ENCODE results near the gene KRT9.
"Not testable (repeated sequence)": the region's sequence is repeated elsewhere in the genome, so short reads cannot be mapped to it uniquely, and the experiment has no call there.

The KRT9 gene

DNA sequence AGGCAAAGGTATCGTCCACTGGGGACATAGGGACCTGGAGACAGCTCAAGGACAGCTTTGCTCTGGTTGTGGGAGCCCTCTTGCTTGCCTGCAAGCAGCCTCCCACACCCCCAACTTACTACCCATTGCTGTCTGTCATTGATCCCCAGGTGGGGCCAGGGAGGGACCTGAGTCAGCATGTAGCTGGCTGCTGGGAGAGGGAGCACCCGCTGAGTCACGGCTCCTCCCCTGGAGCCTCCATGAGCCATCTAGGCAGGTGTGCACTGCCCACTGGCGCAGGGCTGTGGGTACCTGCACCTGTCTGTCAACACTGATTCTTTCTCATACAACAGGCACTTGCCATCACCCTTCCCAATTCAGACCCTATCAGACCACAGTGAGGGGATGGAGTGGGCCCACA, 4.9 kb upstream of the KRT9 start:
- not testable (repeated sequence) for H3K9me3 ChIP-seq (ENCODE audit: control insufficient read depth, low read length); H3K4me1 ChIP-seq (ENCODE audit: control insufficient read depth, insufficient read depth, low read length, poor library complexity, severe bottlenecking); H3K36me3 ChIP-seq (ENCODE audit: control insufficient read depth, insufficient read depth, low read length); H3K4me3 ChIP-seq (ENCODE audit: extremely low read depth, insufficient read depth, low read length, poor library complexity, severe bottlenecking); H3K27ac ChIP-seq (ENCODE audit: low read depth, low read length, severe bottlenecking)
- 75% methylated on average over 4 of the region's 4 CpGs; no CpG with 5 or more reads in 1 of the 2 experiments for WGBS, 2 experiments (ENCODE audit: insufficient coverage in 2 of 2)

DNA sequence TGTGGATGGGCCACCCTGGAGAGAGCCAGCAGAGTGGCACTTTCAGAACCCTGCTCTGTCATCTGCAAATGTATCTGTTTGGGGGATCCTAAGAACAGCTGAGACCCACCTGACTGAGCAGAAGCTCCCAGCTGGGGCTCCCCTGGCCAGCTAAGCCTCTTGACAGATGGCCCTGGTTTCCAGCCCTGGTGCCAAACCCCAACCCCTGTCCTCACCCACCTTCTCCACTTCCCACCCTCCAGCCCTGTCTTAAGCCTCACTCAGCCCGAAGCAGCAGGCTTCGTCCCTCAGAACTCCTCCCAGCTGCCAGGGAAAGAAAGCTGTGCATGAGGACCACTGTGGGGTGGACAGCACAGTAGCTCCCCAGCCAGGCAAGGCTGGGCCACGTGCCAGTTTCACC, 3.5 kb upstream of the KRT9 start:
- Histone ChIP-seq H3K36me3 (ENCODE audit: control insufficient read depth, insufficient read depth, low read length) (no peaks in the 10 kb centered on the region), H3K9me3 (ENCODE audit: control insufficient read depth, low read length) (no peaks in the 10 kb centered on the region), H3K4me3 (ENCODE audit: extremely low read depth, insufficient read depth, low read length, poor library complexity, severe bottlenecking) (no peak overlapping the region), H3K27ac (ENCODE audit: low read depth, low read length, severe bottlenecking) (no peak overlapping the region), H3K4me1 (ENCODE audit: control insufficient read depth, insufficient read depth, low read length, poor library complexity, severe bottlenecking) (peaks cover 2% of the 10 kb centered on the region)
- WGBS, 2 experiments (ENCODE audit: insufficient coverage in 2 of 2): 68 to 81% methylated on average over 3 of the region's 3 CpGs

DNA sequence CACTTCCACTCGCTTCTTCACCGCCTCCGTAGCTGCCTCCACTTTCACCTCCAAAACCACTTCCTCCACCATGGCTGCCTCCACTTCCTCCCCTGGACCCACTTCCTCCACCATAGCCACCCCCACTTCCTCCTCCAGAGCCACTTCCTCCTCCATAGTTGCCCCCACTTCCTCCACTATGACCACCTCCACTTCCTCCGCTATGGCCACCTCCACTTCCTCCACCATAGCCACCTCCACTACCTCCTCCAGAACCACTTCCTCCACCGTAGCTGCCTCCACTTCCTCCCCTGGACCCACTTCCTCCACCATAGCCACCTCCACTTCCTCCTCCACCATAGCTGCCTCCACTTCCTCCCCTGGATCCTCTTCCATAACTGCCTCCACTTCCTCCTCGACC, 4.5 kb downstream of the KRT9 start:
- Histone ChIP-seq H3K4me1 (ENCODE audit: control insufficient read depth, insufficient read depth, low read length, poor library complexity, severe bottlenecking) (no peaks in the 10 kb centered on the region), H3K36me3 (ENCODE audit: control insufficient read depth, insufficient read depth, low read length) (no peaks in the 10 kb centered on the region), H3K9me3 (ENCODE audit: control insufficient read depth, low read length) (no peaks in the 10 kb centered on the region), H3K4me3 (ENCODE audit: extremely low read depth, insufficient read depth, low read length, poor library complexity, severe bottlenecking) (no peak overlapping the region), H3K27ac (ENCODE audit: low read depth, low read length, severe bottlenecking) (no peak overlapping the region)
- 89 to 97% methylated on average over 5 of the region's 6 CpGs for WGBS, 2 experiments (ENCODE audit: insufficient coverage in 2 of 2)

DNA sequence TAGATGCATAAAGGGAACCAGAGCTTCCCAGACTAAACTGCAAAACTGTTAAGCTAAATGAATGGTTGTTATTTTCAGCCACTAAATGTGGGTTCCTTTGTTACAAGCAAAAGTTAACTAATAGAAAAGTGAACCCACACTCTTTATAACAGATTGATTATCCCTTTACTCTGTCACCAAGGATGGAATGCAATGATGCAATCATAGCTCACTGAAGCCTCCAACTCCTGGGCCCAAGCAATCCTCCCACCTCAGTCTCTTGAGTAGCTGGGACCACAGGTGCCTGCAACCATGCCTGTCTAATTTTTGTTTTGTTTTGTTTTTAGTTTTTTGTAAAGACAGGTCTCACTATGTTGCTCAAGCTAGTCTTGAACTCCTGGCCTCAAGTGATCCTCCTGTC, 6.5 kb downstream of the KRT9 start:
- Histone ChIP-seq H3K27ac (ENCODE audit: low read depth, low read length, severe bottlenecking) (no peak overlapping the region), H3K4me3 (ENCODE audit: extremely low read depth, insufficient read depth, low read length, poor library complexity, severe bottlenecking) (no peak overlapping the region), H3K4me1 (ENCODE audit: control insufficient read depth, insufficient read depth, low read length, poor library complexity, severe bottlenecking) (no peaks in the 10 kb centered on the region), H3K36me3 (ENCODE audit: control insufficient read depth, insufficient read depth, low read length) (no peaks in the 10 kb centered on the region), H3K9me3 (ENCODE audit: control insufficient read depth, low read length) (no peaks in the 10 kb centered on the region)

DNA sequence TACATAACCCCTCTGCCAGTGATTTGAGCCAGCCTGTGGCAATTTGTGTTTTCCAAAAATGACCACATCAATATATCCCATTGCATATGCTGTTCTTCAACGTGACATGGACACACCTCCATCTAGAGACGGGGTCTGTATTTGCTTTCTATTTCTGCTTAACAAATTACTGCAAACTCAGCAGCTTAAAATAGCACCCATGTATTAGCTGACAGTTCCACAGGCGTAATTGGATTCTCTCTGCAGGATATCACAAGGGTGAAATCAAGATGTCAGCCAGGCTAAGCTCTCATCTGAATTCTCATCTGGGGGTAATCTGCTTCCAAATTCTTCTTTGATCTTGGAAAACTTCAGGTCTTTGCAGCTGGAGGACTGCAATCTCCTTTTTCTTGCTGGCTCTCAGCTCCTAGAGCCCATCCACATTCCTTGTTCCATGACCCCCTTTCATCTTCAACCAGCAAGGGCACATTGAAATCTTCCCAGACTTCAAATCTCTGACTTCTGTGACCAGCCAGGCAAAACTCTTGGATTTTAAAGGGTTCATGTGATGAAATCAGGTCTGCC, 8.2 kb downstream of the KRT9 start:
- H3K4me1 ChIP-seq (ENCODE audit: control insufficient read depth, insufficient read depth, low read length, poor library complexity, severe bottlenecking): peaks cover 5% of the 10 kb centered on the region
- H3K9me3 ChIP-seq (ENCODE audit: control insufficient read depth, low read length): no peaks in the 10 kb centered on the region
- peak overlapping the region; percentile 13 for H3K27ac ChIP-seq (ENCODE audit: low read depth, low read length, severe bottlenecking)
- H3K36me3 ChIP-seq (ENCODE audit: control insufficient read depth, insufficient read depth, low read length): no peaks in the 10 kb centered on the region
- no peak overlapping the region for H3K4me3 ChIP-seq (ENCODE audit: extremely low read depth, insufficient read depth, low read length, poor library complexity, severe bottlenecking)
- WGBS, 2 experiments (ENCODE audit: insufficient coverage in 2 of 2): 62 to 78% methylated on average over 3 of the region's 3 CpGs

DNA sequence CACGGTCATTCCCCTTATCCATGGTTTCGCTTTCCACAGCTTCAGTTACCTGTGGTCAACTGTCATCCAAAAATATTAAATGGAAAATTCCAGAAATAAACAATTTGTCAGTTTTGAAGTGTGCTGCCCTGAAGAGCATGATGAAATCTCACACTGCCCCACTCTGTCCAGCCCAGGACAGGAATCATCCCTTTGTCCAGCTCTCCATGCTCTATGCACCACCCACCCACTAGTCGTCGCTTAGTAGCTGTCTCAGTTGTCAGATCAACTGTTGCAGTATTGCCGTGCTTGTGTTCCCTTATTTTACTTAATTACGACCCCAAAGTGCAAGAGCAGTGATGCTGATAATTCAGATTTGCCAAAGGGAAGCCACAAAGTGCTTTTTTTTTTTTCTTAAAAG, 10.3 kb downstream of the KRT9 start:
- Histone ChIP-seq H3K27ac (ENCODE audit: low read depth, low read length, severe bottlenecking) (no peak overlapping the region), H3K9me3 (ENCODE audit: control insufficient read depth, low read length) (no peaks in the 10 kb centered on the region), H3K36me3 (ENCODE audit: control insufficient read depth, insufficient read depth, low read length) (no peaks in the 10 kb centered on the region), H3K4me3 (ENCODE audit: extremely low read depth, insufficient read depth, low read length, poor library complexity, severe bottlenecking) (no peak overlapping the region), H3K4me1 (ENCODE audit: control insufficient read depth, insufficient read depth, low read length, poor library complexity, severe bottlenecking) (peaks cover 5% of the 10 kb centered on the region)
- WGBS, 2 experiments (ENCODE audit: insufficient coverage in 2 of 2): 92 to 93% methylated on average over 5 to 6 of the region's 6 CpGs

DNA sequence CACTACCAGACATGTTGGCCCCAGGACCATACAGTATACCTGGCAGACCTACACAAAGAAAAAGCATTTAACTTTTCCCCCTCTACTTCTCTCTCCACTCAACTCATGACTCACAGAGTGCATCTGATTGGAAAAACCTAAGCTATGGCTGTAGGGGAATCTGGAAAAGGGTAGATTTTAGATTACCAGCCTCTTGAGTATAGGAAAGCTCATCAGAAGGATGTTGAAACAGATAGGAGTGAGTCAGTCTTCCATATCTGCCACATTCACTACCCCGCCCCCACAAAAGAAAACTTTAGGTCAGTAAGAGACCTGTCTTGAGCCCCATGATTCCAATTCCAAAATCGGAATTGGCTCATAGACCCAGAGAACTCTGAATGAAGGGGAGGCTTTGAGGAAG, 12.3 kb downstream of the KRT9 start:
- no peaks in the 10 kb centered on the region for H3K9me3 ChIP-seq (ENCODE audit: control insufficient read depth, low read length)
- H3K4me1 ChIP-seq (ENCODE audit: control insufficient read depth, insufficient read depth, low read length, poor library complexity, severe bottlenecking): peaks cover 5% of the 10 kb centered on the region
- H3K36me3 ChIP-seq (ENCODE audit: control insufficient read depth, insufficient read depth, low read length): no peaks in the 10 kb centered on the region
- H3K4me3 ChIP-seq (ENCODE audit: extremely low read depth, insufficient read depth, low read length, poor library complexity, severe bottlenecking): no peak overlapping the region
- 100% methylated on average over 1 of the region's 2 CpGs; no CpG with 5 or more reads in 1 of the 2 experiments for WGBS, 2 experiments (ENCODE audit: insufficient coverage in 2 of 2)
- H3K27ac ChIP-seq (ENCODE audit: low read depth, low read length, severe bottlenecking): no peak overlapping the region

DNA sequence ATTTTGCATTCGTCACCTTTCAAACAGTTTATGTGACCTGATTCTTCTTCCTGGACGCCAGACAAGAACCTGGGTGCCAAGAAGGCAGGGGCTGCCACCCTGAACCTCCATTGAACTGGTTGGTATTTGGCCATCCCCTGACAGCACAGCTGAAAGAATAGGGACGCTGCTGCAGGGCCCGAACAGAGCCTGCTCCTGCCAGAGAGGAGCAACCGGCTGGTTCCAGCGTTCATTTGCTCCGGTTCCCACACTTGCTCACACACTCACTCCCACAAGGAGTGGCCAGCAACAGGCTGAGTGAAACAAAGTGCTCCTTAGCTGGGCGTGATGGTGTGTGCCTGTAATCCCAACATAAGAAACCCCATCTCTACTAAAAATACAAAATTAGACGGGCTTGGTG, 14.9 kb downstream of the KRT9 start:
- Histone ChIP-seq H3K36me3 (ENCODE audit: control insufficient read depth, insufficient read depth, low read length) (no peaks in the 10 kb centered on the region), H3K4me3 (ENCODE audit: extremely low read depth, insufficient read depth, low read length, poor library complexity, severe bottlenecking) (no peak overlapping the region), H3K9me3 (ENCODE audit: control insufficient read depth, low read length) (no peaks in the 10 kb centered on the region), H3K4me1 (ENCODE audit: control insufficient read depth, insufficient read depth, low read length, poor library complexity, severe bottlenecking) (peaks cover 5% of the 10 kb centered on the region), H3K27ac (ENCODE audit: low read depth, low read length, severe bottlenecking) (no peak overlapping the region)
- 94 to 96% methylated on average over 3 to 9 of the region's 9 CpGs for whole genome bisulfite sequencing, 2 experiments (ENCODE audit: insufficient coverage in 2 of 2)

DNA sequence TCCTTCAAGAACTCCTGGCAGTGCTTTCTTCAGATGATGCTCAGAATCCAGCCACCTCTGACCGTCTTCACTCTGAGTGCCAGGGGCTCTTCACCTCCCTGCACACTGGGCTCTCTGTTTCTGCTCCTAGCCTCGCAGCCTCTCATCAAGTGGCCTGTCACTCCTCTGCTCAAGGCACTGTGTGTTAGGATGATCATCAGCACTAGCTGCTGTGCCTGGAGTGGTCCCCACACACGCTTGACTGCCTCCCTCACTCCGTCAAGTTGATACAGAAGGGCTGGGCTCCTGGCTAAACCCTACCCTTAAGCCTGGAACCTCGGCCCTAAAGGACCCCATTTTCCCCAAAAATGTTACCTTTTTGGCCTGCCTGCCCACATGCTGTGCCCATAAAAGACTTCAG, 15.6 kb downstream of the KRT9 start:
- H3K36me3 ChIP-seq (ENCODE audit: control insufficient read depth, insufficient read depth, low read length): no peaks in the 10 kb centered on the region
- H3K4me3 ChIP-seq (ENCODE audit: extremely low read depth, insufficient read depth, low read length, poor library complexity, severe bottlenecking): no peak overlapping the region
- WGBS, 2 experiments (ENCODE audit: insufficient coverage in 2 of 2): 80 to 88% methylated on average over 4 to 5 of the region's 5 CpGs
- H3K27ac ChIP-seq (ENCODE audit: low read depth, low read length, severe bottlenecking): no peak overlapping the region
- no peaks in the 10 kb centered on the region for H3K9me3 ChIP-seq (ENCODE audit: control insufficient read depth, low read length)
- peaks cover 5% of the 10 kb centered on the region for H3K4me1 ChIP-seq (ENCODE audit: control insufficient read depth, insufficient read depth, low read length, poor library complexity, severe bottlenecking)

DNA sequence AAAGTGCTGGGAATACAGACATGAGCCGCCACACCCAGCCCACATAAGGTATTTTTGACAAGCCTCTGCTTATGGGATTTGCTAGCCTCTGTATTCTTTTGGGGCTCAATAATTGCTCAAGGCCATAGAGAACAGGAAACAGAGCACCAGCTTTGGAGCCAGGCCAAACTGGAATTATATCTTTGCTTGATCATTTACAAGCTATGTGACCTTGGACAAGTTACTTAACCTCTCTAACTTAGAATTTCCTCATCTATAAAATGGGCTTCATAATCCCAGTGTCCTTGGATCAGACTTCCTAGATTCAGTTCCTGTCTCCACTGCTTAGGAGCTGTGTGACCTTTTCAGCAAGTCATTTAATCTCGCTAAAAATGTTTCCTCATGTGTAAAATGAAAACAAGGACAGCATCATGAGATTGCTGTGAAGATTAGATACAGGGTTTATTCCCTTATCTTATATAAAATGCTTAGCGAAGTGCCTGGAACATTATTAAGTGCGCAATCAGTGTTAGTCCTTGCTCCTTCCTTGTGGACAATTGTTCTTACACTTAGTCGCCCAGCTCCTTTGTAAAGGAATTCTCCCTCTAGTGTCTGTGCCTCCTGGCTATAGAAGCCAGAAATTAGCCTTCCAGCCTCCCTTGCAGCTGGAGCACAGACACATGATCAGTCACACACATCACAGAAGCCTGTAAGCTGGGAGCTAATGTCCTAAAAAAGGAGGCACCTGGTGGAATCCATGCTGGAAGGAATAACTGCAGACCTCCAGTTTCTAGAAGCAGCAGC, 16.6 kb downstream of the KRT9 start:
- no peaks in the 10 kb centered on the region for H3K36me3 ChIP-seq (ENCODE audit: control insufficient read depth, insufficient read depth, low read length)
- H3K27ac ChIP-seq (ENCODE audit: low read depth, low read length, severe bottlenecking): no peak overlapping the region
- H3K4me1 ChIP-seq (ENCODE audit: control insufficient read depth, insufficient read depth, low read length, poor library complexity, severe bottlenecking): peaks cover 5% of the 10 kb centered on the region
- no peaks in the 10 kb centered on the region for H3K9me3 ChIP-seq (ENCODE audit: control insufficient read depth, low read length)
- H3K4me3 ChIP-seq (ENCODE audit: extremely low read depth, insufficient read depth, low read length, poor library complexity, severe bottlenecking): no peak overlapping the region
- WGBS, 2 experiments (ENCODE audit: insufficient coverage in 2 of 2): 88 to 93% methylated on average over 3 to 4 of the region's 5 CpGs

DNA sequence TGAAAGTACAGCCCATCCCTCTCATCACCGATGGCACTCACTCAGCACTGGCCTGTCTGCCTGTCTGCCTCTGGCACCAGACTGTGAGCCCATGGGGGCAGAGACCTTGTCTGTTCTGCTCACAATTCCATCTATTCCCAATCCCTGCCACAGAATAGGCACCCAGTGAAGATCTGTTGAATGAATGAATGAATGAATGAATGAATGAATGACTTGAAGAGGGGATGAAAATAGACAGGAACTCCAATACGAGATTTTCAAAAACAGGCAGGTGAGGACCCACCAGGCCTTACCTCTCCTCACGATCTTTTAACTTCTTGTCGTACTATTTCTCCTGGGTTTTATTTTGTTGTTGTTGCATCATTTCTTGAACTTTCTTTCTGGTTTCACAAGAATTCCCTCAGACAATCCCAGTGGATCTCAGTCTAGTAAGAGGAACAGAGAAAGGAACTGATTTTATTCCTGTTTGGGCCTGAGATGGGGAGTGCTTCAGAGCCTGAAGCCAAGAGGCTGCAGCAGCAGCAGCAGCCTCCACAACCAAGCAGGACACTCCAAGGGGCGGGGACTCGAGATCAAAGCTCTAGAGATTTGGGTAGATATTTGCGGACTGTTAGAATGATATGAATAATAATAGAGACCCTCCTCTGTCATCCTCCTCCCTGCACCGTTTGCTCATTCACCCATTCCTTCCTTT, 17.7 kb downstream of the KRT9 start:
- 71 to 72% methylated on average over 3 to 4 of the region's 8 CpGs for WGBS, 2 experiments (ENCODE audit: insufficient coverage in 2 of 2)
- no peaks in the 10 kb centered on the region for H3K36me3 ChIP-seq (ENCODE audit: control insufficient read depth, insufficient read depth, low read length)
- H3K27ac ChIP-seq (ENCODE audit: low read depth, low read length, severe bottlenecking): no peak overlapping the region
- peaks cover under 1% of the 10 kb centered on the region for H3K4me1 ChIP-seq (ENCODE audit: control insufficient read depth, insufficient read depth, low read length, poor library complexity, severe bottlenecking)
- no peaks in the 10 kb centered on the region for H3K9me3 ChIP-seq (ENCODE audit: control insufficient read depth, low read length)
- H3K4me3 ChIP-seq (ENCODE audit: extremely low read depth, insufficient read depth, low read length, poor library complexity, severe bottlenecking): no peak overlapping the region

Measured in mesodermal cell (in vitro differentiated cells).